Upper lobe of left lung (tissue), 6 donors: Measurements from ENCODE around the gene CBL. TPM values are rescaled to one million over a fixed set of nuclear protein-coding genes. Genes with fewer than 3 reads are reported as not detected.
"Not testable (repeated sequence)": the region's sequence is repeated elsewhere in the genome, so short reads cannot be mapped to it uniquely, and the experiment has no call there.

Source experiments
- ATAC-seq, 2 donors: fragments of 200-7000 bp; cut with Tn5 transposase; one replicate each; pipeline ENCODE4 v1.9.1; 2022; ENCODE audit warnings: mild to moderate bottlenecking in 2 of 2, moderate library complexity in 2 of 2; ENCODE audit not compliant: low FRiP score in 2 of 2
- DNase-seq, 2 donors: peaks; one replicate each; pipeline ENCODE4 v3.0.0-alpha.2; 2019 to 2020
- H3K27ac ChIP-seq, 4 donors: fragments of 200-600 bp; sonication (generic); one replicate each; pipeline ENCODE4 v1.5.1; 2016 to 2019
- H3K27me3 ChIP-seq, 4 donors: fragments of 200-600 bp; sonication (generic); one replicate each; pipeline ENCODE4 v1.5.1; 2017 to 2019
- H3K36me3 ChIP-seq, 4 donors: fragments of 200-600 bp; sonication (generic); one replicate each; pipeline ENCODE4 v1.5.1; 2016 to 2019
- H3K4me1 ChIP-seq, 4 donors: fragments of 200-600 bp; sonication (generic); one replicate each; pipeline ENCODE4 v1.5.1; 2018 to 2019
- H3K4me3 ChIP-seq, 4 donors: fragments of 200-600 bp; sonication (generic); one replicate each; pipeline ENCODE4 v1.5.1; 2017 to 2019; ENCODE audit warnings: mild to moderate bottlenecking in 2 of 4, moderate library complexity in 1 of 4
- H3K9me3 ChIP-seq, 4 donors: fragments of 200-600 bp; sonication (generic); one replicate each; pipeline ENCODE4 v1.5.1; 2018 to 2019
- CTCF ChIP-seq, 6 experiments: fragments of 450-650 bp in 4 of 6; fragments of 200-600 bp in 2 of 6; sonication (generic) in 2 of 6; IDR thresholded peaks; one replicate each; pipeline ENCODE4 v1.5.1; 2016 to 2019; ENCODE audit warnings: antibody characterized with exemption in 6 of 6
- EP300 ChIP-seq, 4 donors: sonication (generic); formaldehyde crosslinking; IDR thresholded peaks; one replicate each; pipeline ENCODE4 v1.5.1; 2017; ENCODE audit warnings: antibody characterized with exemption in 4 of 4, control low read depth in 2 of 4
- POLR2A ChIP-seq, 4 donors: fragments of 450-650 bp; IDR thresholded peaks; one replicate each; pipeline ENCODE4 v1.5.1; 2016 to 2017; ENCODE audit warnings: antibody characterized with exemption in 4 of 4, mild to moderate bottlenecking in 2 of 4
- POLR2AphosphoS5 ChIP-seq, 2 donors: sonication (generic); formaldehyde crosslinking; IDR thresholded peaks; one replicate each; pipeline ENCODE4 v1.5.1; 2017; ENCODE audit warnings: antibody characterized with exemption in 2 of 2
- whole genome bisulfite sequencing, 2 donors: methylation state at CpG; one replicate each; pipeline ENCODE4 v1.1.5; 2017 to 2018; 5-methylcytosine and 5-hydroxymethylcytosine counted together
- total RNA-seq, 6 donors: library from RNA; depleted of rRNA in 4 of 6; stranded (reverse); fragments of >200 nt in 4 of 6; gene quantifications; one replicate each; pipeline versions ENCODE4 v1.1.0 to v1.2.1, GENCODE V29; 2016 to 2021
- donor health status: DM: no; HTN: no; CAD: no; lungs with moderate emphysema.
- donor health status: DM: no; HTN: yes; CAD: no; lungs with severe emphysema.

Gene CBL
- total RNA-seq, 6 donors from 2014 or later = 15.4 to 32.2 (median 18.9) TPM

- Histone ChIP-seq H3K4me1 (no peaks in the 10 kb centered on the region), H3K4me3 (no peak overlapping the region), H3K27me3 (no peaks in the 10 kb centered on the region), H3K36me3 (peaks cover 0 to 45% (median 22%) of the 10 kb centered on the region in 4 donors), H3K9me3 (no peaks in the 10 kb centered on the region), H3K27ac (no peak overlapping the region)
- no peak for TF ChIP-seq POLR2AphosphoS5 (IDR thresholded peaks at IDR 0.05)
- ATAC-seq (no peak), DNase-seq (no peak)
- 80 to 97% methylated on average over 6 of the region's 6 CpGs for WGBS, 2 donors
Observed at GRCh38 chr11:119180729-119181676, 25.1 kb upstream of the CBL start.

GRCh38 chr11:119181677-119182412 lies 24.3 kb upstream of the CBL start:
- WGBS, 2 donors = 87% methylated on average over 7 to 17 of the region's 17 CpGs
- H3K27me3 ChIP-seq = no peaks in the 10 kb centered on the region
- no peaks in the 10 kb centered on the region for H3K9me3 ChIP-seq
- TF ChIP-seq EP300 (IDR thresholded peaks at IDR 0.05) = no peak
- no peak for TF ChIP-seq POLR2AphosphoS5 (IDR thresholded peaks at IDR 0.05)
- TF ChIP-seq POLR2A (IDR thresholded peaks at IDR 0.05) = no peak
- TF ChIP-seq CTCF (IDR thresholded peaks at IDR 0.05) = no peak
- ATAC-seq = no peak
- H3K4me1 ChIP-seq = no peaks in the 10 kb centered on the region
- DNase-seq = peak in 1 of 2 donors; percentile 54
- H3K27ac ChIP-seq = no peak overlapping the region
- no peak overlapping the region for H3K4me3 ChIP-seq
- H3K36me3 ChIP-seq = peaks cover 0 to 41% (median 22%) of the 10 kb centered on the region in 4 donors

- not testable (repeated sequence) for H3K9me3 ChIP-seq, ATAC-seq, H3K27ac ChIP-seq, H3K4me3 ChIP-seq, H3K27me3 ChIP-seq, H3K4me1 ChIP-seq, DNase-seq
- H3K36me3 ChIP-seq = peaks cover 0 to 29% (median 15%) of the 10 kb centered on the region in 4 donors
- WGBS, 2 donors = 83 to 88% methylated on average over 9 of the region's 9 CpGs
Observed at GRCh38 chr11:119184399-119184798, 21.7 kb upstream of the CBL start.

GRCh38 chr11:119185981-119186634 lies 20.0 kb upstream of the CBL start:
- H3K4me3 ChIP-seq = no peak overlapping the region

More at GRCh38 chr11:119185981-119186634, 20.0 kb upstream of the CBL start:
- TF ChIP-seq POLR2AphosphoS5 (IDR thresholded peaks at IDR 0.05) (no peak), EP300 (IDR thresholded peaks at IDR 0.05) (no peak), POLR2A (IDR thresholded peaks at IDR 0.05) (no peak), CTCF (IDR thresholded peaks at IDR 0.05) (no peak)
- Histone ChIP-seq H3K4me1 (no peaks in the 10 kb centered on the region), H3K27me3 (no peaks in the 10 kb centered on the region), H3K9me3 (no peaks in the 10 kb centered on the region), H3K27ac (no peak overlapping the region), H3K36me3 (peaks cover 0 to 18% (median 5%) of the 10 kb centered on the region in 4 donors)
- DNase-seq = no peak
- WGBS, 2 donors = 60 to 62% methylated on average over 9 to 15 of the region's 15 CpGs
- ATAC-seq = no peak
